Activated naive CD8-positive, alpha-beta T cell treated with anti-CD3 and anti-CD28 coated beads, Interleukin-2, amount 50 U/mL, for 24 hours (primary cell): ENCODE data around the gene FAM187B.
A peak's percentile ranks its signal among the peaks of the same experiment; 100 is the strongest.
"Not testable (repeated sequence)": the region's sequence is repeated elsewhere in the genome, so short reads cannot be mapped to it uniquely, and the experiment has no call there.

Experiments
- ATAC-seq: fragments of 150-1000 bp; cut with Tn5 transposase; one replicate; pipeline ENCODE4 v1.10.0; 2021
- DNase-seq: peaks from one replicate; pipeline ENCODE4 v3.0.0; 2021
- H3K27ac Mint-ChIP-seq: one replicate; pipeline ENCODE4 v1.8.0; 2021; ENCODE audit warnings: mild to moderate bottlenecking, mixed read lengths
- H3K27me3 Mint-ChIP-seq: one replicate; pipeline ENCODE4 v1.8.0; 2021; ENCODE audit warnings: mixed read lengths
- H3K36me3 Mint-ChIP-seq: one replicate; pipeline ENCODE4 v1.8.0; 2021; ENCODE audit warnings: low read depth, mixed read lengths
- H3K4me1 Mint-ChIP-seq: one replicate; pipeline ENCODE4 v1.8.0; 2021; ENCODE audit warnings: mixed read lengths
- H3K4me3 Mint-ChIP-seq: one replicate; pipeline ENCODE4 v1.8.0; 2021; ENCODE audit warnings: mild to moderate bottlenecking, moderate library complexity, mixed read lengths
- H3K9me3 Mint-ChIP-seq: one replicate; pipeline ENCODE4 v1.8.0; 2021; ENCODE audit warnings: mixed read lengths

The FAM187B gene

DNA sequence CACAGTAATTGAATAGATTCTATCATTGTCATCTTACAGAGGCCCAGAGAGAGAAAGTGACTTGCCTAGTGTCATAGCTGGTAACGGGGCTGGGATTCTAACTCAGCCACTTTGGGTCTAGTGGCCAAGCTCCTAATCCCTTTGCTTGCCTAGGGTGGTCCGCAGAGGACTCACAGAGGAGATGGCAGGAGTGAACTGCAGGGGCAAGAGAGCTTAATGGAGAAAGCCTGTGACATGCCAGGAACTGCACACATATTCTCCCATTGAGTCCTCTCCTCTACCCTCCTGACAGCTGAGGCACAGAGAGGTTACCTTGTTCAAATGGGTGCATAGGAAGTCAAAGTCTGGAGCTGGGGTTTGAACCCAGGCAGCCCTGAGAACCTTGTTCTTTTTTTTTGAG, 22.9 kb upstream of the FAM187B start:
- Mint-ChIP-seq H3K4me3 (no peak overlapping the region), H3K27me3 (peaks cover 3% of the 10 kb centered on the region), H3K36me3 (peaks cover 17% of the 10 kb centered on the region), H3K4me1 (peaks cover 42% of the 10 kb centered on the region), H3K27ac (no peak overlapping the region), H3K9me3 (no peaks in the 10 kb centered on the region)
- DNase-seq (no peak), ATAC-seq (no peak)

DNA sequence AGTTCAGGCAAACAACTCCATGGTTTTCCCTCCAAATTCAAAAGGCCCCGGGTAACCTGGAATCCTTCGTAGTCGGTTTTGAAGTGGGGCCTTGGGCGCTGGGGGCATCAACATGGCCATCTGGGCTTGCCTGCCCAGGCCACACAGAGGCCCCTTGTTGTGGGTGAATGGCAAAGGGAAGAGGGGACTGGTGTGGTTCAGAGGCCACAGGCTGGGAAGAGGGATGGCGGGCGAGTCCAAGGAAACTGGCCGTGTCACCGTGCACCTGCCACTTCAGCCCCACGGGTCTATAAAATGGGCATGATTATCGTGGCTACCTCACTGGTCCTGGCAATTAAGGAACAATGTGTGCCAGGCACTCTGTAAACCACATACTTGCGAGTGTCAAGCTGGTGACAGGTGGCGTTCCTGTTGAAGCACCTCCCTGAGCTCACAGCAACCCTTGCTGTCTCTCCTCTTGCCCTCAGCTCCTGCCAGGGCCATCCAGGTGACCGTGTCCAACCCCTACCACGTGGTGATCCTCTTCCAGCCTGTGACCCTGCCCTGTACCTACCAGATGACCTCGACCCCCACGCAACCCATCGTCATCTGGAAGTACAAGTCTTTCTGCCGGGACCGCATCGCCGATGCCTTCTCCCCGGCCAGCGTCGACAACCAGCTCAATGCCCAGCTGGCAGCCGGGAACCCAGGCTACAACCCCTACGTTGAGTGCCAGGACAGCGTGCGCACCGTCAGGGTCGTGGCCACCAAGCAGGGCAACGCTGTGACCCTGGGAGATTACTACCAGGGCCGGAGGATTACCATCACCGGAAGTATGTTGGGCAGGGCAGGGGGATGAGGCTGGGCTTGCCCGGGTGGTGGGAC, 21.5 kb upstream of the FAM187B start:
- H3K36me3 Mint-ChIP-seq = peaks cover 14% of the 10 kb centered on the region
- peaks cover 4% of the 10 kb centered on the region for H3K9me3 Mint-ChIP-seq
- ATAC-seq (no peak), DNase-seq (no peak)
- H3K27ac Mint-ChIP-seq = peak overlapping the region; percentile 83
- peaks cover 3% of the 10 kb centered on the region for H3K27me3 Mint-ChIP-seq
- peaks cover 33% of the 10 kb centered on the region for H3K4me1 Mint-ChIP-seq
- peak overlapping the region; percentile 89 for H3K4me3 Mint-ChIP-seq

- H3K9me3 Mint-ChIP-seq = peaks cover 9% of the 10 kb centered on the region
- H3K36me3 Mint-ChIP-seq = peaks cover 14% of the 10 kb centered on the region
- H3K27ac Mint-ChIP-seq = peak overlapping the region; percentile 83
- DNase-seq (no peak), ATAC-seq (no peak)
- peak overlapping the region; percentile 89 for H3K4me3 Mint-ChIP-seq
- peaks cover 3% of the 10 kb centered on the region for H3K27me3 Mint-ChIP-seq
- peaks cover 33% of the 10 kb centered on the region for H3K4me1 Mint-ChIP-seq
These were observed 20.8 kb upstream of the FAM187B start for GRCh38 chr19:35249146-35249847.

GRCh38 chr19:35248310-35249145, 20.0 kb upstream of the FAM187B start, which contains the start of gene LSR:
LSR (plus strand) TSS chr19:35249002; CDS start chr19:35249023, 21 bp downstream.
- H3K27ac Mint-ChIP-seq = peak within 1 kb of the TSS; percentile 83
- H3K9me3 Mint-ChIP-seq = peaks cover 14% of the 10 kb centered on the region
- H3K4me1 Mint-ChIP-seq = peaks cover 33% of the 10 kb centered on the region
- H3K4me3 Mint-ChIP-seq = peak within 1 kb of the TSS; percentile 89
- ATAC-seq = peak; percentile 92
- H3K27me3 Mint-ChIP-seq = peaks cover 3% of the 10 kb centered on the region
- peaks cover 14% of the 10 kb centered on the region for H3K36me3 Mint-ChIP-seq
- peak; percentile 71 for DNase-seq

DNA sequence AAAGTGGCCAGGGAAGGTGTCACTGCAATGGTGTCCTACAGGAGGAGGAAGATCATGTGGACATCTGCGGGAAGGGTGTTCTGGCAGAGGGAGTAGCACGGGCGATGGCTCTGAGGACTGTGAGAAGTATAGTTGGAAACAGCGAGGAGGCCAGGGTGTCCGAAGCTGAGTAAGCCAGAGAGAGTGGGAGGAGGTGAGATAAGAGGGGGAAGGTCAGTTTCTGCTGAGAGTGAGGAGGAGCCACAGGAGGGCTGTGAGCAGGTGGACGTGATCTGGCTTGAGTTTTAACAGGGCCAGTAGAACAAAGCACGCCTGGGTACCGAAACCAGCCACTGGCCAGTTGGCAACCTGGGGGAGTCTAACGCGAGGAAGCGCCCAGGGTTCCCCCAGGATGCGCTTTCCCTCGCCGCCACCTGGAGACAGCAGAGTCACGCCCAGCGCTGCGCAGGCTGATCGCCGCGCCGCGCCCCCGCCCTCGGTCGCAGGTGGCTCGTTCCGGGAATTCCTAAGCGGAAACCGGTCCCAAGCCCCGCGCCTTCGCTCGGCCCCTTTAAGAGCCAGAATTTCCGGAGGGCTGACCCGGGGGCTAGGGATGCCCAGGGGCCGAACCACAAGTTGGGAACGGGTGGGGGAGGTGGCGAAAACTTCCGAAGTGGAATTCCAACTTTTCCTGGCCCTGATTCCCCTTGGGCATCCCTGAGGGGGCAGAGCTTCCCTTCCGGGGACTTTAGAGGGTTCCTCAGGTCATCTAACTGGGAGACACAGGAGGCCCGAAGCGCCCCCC, 19.2 kb upstream of the FAM187B start:
- ATAC-seq = peak; percentile 58
- H3K4me3 Mint-ChIP-seq = peak overlapping the region; percentile 89

DNA sequence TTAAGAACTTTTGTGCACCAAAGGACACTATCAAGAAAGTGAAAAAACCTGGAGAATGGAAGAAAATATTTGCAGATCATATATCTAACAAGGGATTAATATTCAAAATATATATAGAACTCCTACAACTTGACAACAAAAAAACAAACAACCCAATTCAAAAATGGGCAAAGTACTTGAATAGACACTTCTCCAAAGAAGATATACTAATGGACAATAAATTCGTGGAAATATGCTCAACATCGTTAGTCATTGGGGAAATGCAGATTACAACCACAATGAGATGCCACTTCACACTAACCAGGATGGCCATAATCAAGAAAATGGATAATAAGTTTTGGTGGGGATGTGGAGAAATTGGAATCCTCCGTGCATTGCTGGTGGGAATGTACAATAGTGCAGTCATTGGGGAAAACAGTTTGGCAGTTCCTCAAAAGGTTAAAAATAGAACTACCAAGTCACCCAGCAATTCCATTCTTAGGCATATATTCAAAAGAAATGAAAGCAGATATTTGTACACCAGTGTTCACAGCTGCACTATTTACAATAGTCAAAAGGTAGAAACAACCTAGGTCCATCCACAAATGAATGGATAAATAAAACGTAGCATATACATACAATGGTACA, 18.0 kb upstream of the FAM187B start:
- Mint-ChIP-seq H3K27me3 (peaks cover 3% of the 10 kb centered on the region), H3K4me3 (peak overlapping the region; percentile 89)
- no peak for DNase-seq

More for the DNA sequence above, 19.2 kb upstream of the FAM187B start:
- H3K9me3 Mint-ChIP-seq = peaks cover 17% of the 10 kb centered on the region
- H3K27ac Mint-ChIP-seq = peak overlapping the region; percentile 83
- peak; percentile 64 for DNase-seq
- peaks cover 3% of the 10 kb centered on the region for H3K27me3 Mint-ChIP-seq
- peaks cover 14% of the 10 kb centered on the region for H3K36me3 Mint-ChIP-seq
- H3K4me1 Mint-ChIP-seq = peaks cover 31% of the 10 kb centered on the region

DNA sequence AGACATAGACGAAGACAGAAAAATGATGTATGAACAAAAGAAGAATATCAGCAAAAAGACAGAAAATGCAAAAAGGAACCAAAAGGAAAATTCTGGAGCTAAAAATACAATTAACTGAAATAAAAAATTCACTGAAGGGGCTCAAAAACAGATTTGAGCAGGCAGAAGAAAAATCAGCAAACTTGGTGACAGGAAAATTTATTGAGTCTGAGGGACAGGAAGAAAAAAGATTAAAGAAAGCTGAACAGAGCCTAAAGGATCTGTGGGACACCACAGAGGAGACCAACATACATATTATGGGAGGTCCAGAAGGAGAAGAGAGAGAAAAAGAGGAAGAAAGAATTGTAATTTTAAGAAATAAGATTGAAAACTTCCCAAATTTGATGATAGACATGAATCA, 12.9 kb upstream of the FAM187B start:
- Mint-ChIP-seq H3K9me3 (peaks cover 29% of the 10 kb centered on the region), H3K27me3 (no peaks in the 10 kb centered on the region), H3K27ac (no peak overlapping the region), H3K4me1 (peaks cover 22% of the 10 kb centered on the region), H3K36me3 (peaks cover 4% of the 10 kb centered on the region), H3K4me3 (no peak overlapping the region)
- ATAC-seq (no peak), DNase-seq (no peak)

More for the DNA sequence above, 18.0 kb upstream of the FAM187B start:
- Mint-ChIP-seq H3K9me3 (peaks cover 23% of the 10 kb centered on the region), H3K4me1 (peaks cover 31% of the 10 kb centered on the region), H3K36me3 (peaks cover 11% of the 10 kb centered on the region), H3K27ac (no peak overlapping the region)
- ATAC-seq = no peak

DNA sequence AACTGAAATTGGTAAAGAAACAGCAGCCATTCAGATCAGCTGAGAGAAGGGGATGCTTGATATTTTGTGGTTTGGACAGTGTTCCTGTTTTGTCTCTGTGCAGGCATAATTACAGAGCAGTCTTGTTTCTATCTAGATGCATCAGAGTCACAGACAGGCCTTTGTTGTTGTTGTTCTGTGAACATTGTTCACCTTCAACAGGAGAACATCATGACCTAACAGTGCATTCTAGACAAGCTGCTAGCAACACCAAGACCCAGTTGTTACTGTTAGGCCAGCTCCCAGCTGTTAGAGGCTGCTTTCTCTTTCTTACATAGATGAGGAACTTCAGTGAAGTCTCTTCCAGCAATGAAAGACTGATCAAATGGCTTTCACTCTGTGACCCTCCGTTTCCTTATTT, 11.8 kb upstream of the FAM187B start:
- Mint-ChIP-seq H3K27ac (peak overlapping the region; percentile 19), H3K36me3 (peaks cover 4% of the 10 kb centered on the region), H3K9me3 (peaks cover 25% of the 10 kb centered on the region), H3K4me3 (peak overlapping the region; percentile 16), H3K4me1 (peaks cover 25% of the 10 kb centered on the region), H3K27me3 (no peaks in the 10 kb centered on the region)
- peak; percentile 49 for ATAC-seq
- no peak for DNase-seq

GRCh38 chr19:35239597-35239996, 11.1 kb upstream of the FAM187B start:
- H3K27ac Mint-ChIP-seq, H3K36me3 Mint-ChIP-seq, DNase-seq, H3K4me3 Mint-ChIP-seq, ATAC-seq, H3K27me3 Mint-ChIP-seq: not testable (repeated sequence)
- H3K9me3 Mint-ChIP-seq = peaks cover 25% of the 10 kb centered on the region
- peaks cover 30% of the 10 kb centered on the region for H3K4me1 Mint-ChIP-seq

- Mint-ChIP-seq H3K27me3 (no peaks in the 10 kb centered on the region), H3K9me3 (peaks cover 12% of the 10 kb centered on the region), H3K4me1 (peaks cover 30% of the 10 kb centered on the region), H3K27ac (no peak overlapping the region), H3K36me3 (peaks cover 3% of the 10 kb centered on the region), H3K4me3 (no peak overlapping the region)
- DNase-seq (no peak), ATAC-seq (peak; percentile 48)
These were observed 8.3 kb upstream of the FAM187B start for GRCh38 chr19:35236638-35237400.

- Mint-ChIP-seq H3K4me3 (no peak overlapping the region), H3K9me3 (peaks cover 4% of the 10 kb centered on the region), H3K27ac (no peak overlapping the region), H3K4me1 (peaks cover 16% of the 10 kb centered on the region), H3K27me3 (no peaks in the 10 kb centered on the region), H3K36me3 (peaks cover 1% of the 10 kb centered on the region)
- no peak for DNase-seq
- no peak for ATAC-seq
These were observed 4.4 kb upstream of the FAM187B start for GRCh38 chr19:35232912-35233311.

DNA sequence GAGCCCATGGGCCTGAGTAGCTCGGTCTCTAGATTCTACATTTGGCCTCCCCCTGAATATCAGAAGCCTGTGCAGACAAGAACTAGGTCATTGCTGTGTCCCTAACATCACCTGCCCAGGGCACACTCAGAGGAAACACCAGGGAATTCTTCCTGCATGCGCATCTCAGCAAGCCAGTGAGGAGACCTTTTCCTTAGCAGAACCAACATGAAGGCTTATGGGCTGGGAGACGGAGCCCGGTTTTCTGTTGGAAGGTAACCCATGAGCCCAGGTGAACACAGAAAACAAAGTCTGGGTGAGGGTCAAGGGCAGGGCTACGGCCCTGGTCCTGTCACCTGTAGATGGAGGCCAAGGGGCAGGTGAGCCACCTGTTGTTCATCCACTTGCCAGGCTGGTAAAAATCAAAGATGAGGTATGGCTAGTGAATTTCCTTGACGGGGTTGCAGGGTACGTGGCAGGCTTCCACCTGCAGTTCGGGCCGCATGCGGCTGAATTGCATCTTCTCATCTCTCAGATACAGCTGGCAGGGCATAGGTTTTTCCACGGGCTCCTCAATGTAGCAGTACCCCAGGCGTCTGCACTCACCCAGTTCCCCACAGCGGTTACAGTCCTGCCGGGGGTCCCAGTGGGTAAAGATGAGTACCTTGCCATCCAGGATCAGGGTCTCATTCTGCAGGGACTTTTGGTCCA, 3.6 kb upstream of the FAM187B start:
- Mint-ChIP-seq H3K4me1 (peaks cover 14% of the 10 kb centered on the region), H3K4me3 (no peak overlapping the region), H3K27ac (no peak overlapping the region), H3K9me3 (peaks cover 4% of the 10 kb centered on the region), H3K27me3 (no peaks in the 10 kb centered on the region), H3K36me3 (peaks cover 1% of the 10 kb centered on the region)
- ATAC-seq (no peak), DNase-seq (no peak)
